ENCODE measurements around the gene CYP2A13.
"Not testable (repeated sequence)": the region's sequence is repeated elsewhere in the genome, so short reads cannot be mapped to it uniquely, and the experiment has no call there.

CYP2A13 gene

GRCh38 chr19:41120929-41121911, 33.0 kb downstream of the CYP2A13 start:
- DNase-seq = peak; percentile 68 to 93 (median 78)

DNA sequence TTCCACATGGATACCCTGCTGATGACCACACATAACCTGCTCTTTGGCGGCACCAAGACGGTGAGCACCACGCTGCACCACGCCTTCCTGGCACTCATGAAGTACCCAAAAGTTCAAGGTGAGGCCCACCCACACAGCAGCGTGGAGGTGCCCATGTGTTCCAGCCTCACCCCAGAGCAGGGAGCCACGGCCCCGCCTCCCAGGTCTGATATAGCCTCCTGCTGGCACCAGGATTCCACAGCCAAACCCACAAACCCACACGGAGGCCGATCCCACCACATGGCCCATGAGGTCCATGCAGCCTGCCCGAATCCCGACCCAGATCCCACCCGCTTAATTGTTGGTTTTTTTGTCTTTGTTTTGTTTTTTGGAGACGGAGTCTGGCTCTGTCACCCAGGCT, 34.6 kb downstream of the CYP2A13 start:
- not testable (repeated sequence) for DNase-seq

- no peak for DNase-seq
These were observed 35.6 kb downstream of the CYP2A13 start for GRCh38 chr19:41123716-41124294.

GRCh38 chr19:41126765-41127203, 38.5 kb downstream of the CYP2A13 start:
- DNase-seq = peak; percentile 29 to 61 (median 42)

GRCh38 chr19:41127362-41127761, 39.1 kb downstream of the CYP2A13 start:
- DNase-seq = not testable (repeated sequence)

GRCh38 chr19:41127801-41128300, 39.6 kb downstream of the CYP2A13 start:
- DNase-seq = peak; percentile 41 to 71 (median 62)

DNA sequence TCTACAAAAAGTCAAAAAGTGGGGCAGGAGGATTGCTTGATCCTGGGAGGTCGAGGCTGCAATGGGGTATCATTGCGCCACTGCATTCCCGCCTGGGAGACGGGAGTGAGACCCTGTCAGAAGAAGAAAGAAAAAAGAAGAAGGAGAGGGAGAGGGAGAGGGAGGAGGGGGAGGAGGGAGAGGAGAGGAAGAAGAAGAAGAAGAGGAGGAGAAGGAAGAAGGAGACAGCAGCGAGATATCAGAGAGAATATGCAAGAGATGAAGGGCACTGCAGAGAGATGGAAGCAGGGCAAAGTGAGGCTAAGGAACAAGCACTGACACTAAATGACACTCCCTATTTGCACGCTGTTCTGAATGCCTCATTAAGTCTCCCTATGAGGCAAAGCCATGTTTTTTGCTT, 40.4 kb downstream of the CYP2A13 start:
- DNase-seq = no peak

GRCh38 chr19:41131186-41131585, 42.9 kb downstream of the CYP2A13 start:
- DNase-seq = no peak

- DNase-seq = no peak
These were observed 45.0 kb downstream of the CYP2A13 start for GRCh38 chr19:41133260-41133659.

DNA sequence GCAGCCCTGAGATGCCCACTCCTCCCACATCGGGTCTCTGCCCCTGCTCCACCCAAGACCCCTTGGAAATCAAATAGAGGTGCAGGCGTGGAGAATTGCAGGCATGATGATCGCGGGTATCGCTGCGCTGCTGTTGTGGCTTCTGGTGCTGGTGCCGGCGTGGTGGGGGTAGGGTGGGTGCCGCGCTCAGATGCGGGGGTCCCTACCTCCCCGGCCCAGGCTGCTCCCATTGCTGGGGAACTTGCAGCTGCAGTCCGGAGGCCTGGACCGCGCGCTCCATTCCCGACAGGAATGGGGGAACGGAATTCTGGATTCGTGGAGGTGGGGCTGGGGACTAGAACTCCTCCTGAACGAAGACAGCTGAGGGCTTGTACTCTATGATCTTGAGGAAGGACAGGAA, 46.4 kb downstream of the CYP2A13 start:
- DNase-seq = no peak

- DNase-seq = peak in 5 of 6 experiments; percentile 3 to 42 (median 35)
These were observed 47.4 kb downstream of the CYP2A13 start for GRCh38 chr19:41135390-41136384.

GRCh38 chr19:41136636-41137455, 48.6 kb downstream of the CYP2A13 start:
- DNase-seq = no peak

- DNase-seq = peak; percentile 56 to 89 (median 84)
These were observed 56.2 kb downstream of the CYP2A13 start for GRCh38 chr19:41144403-41144802.

All from stimulated activated naive CD4-positive, alpha-beta T cell (primary cell).